GM12801 (cell line): Measurements from ENCODE around the gene ATP5F1A.

Experiments used
- TF ChIP-seq, protein P1 (sequence below): IDR thresholded peaks from one replicate; pipeline ENCODE4 v1.5.1; 2011; ENCODE audit warnings: control low read depth; ENCODE audit not compliant: insufficient read length; ENCODE audit errors: extremely low read depth

Gene ATP5F1A

DNA sequence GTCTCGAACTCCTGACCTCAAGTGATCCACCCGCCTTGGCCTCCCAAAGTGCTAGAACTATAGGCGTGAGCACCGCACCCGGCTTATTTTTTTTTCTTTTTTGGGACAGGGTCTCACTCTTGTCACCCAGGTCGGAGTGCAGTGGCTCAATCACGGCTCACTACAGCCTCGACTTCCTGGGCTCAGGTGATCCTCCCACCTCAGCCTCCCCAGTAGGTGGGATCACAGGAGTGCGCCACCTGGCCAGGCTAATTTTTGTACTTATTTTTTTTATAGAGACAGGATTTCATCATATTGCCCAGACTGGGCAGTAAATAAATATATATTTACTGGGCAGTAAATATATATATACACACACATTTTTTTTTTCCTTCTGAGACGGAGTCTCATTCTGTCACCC, 2.6 kb downstream of the ATP5F1A start:
- TF ChIP-seq, protein P1, sequence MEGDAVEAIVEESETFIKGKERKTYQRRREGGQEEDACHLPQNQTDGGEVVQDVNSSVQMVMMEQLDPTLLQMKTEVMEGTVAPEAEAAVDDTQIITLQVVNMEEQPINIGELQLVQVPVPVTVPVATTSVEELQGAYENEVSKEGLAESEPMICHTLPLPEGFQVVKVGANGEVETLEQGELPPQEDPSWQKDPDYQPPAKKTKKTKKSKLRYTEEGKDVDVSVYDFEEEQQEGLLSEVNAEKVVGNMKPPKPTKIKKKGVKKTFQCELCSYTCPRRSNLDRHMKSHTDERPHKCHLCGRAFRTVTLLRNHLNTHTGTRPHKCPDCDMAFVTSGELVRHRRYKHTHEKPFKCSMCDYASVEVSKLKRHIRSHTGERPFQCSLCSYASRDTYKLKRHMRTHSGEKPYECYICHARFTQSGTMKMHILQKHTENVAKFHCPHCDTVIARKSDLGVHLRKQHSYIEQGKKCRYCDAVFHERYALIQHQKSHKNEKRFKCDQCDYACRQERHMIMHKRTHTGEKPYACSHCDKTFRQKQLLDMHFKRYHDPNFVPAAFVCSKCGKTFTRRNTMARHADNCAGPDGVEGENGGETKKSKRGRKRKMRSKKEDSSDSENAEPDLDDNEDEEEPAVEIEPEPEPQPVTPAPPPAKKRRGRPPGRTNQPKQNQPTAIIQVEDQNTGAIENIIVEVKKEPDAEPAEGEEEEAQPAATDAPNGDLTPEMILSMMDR = no peak

DNA sequence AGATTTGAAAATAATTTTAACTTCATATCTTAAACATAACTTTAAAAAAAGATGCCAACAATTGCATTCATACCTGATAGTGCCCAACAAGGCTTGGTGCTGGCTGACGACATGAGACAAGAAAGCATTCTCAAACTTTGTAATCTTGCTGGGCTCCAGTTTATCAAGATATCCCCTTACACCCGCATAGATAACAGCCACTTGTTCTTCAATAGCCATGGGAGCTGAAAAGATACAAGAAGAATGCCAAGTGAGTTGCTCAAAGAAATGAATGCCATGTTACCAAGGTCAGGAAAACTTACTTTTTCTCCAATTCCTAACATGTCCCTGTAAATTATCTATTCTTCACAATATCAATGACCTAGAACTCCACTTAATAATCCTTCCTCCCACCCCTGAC, 13.7 kb downstream of the ATP5F1A start:
- TF ChIP-seq, protein P1 = no peak

DNA sequence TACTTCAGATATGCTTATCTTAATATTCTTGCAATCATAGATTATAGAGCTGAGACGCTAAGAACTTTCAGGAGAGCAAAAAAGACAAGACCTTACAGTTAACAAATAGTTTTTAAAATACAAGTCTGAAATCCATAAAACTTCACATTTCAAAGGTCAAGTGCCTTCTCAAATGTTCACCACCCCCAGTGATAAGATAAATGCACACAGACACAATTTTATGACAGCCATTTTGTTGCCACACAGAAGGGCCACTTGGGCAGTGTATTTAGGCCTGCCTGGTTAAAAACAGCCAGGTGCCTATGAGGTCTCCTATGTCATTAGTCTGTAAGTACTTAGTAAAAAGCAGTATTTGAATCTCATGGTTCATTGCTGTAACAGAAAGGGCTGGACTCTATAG, 17.9 kb downstream of the ATP5F1A start:
- TF ChIP-seq, protein P1 = no peak

DNA sequence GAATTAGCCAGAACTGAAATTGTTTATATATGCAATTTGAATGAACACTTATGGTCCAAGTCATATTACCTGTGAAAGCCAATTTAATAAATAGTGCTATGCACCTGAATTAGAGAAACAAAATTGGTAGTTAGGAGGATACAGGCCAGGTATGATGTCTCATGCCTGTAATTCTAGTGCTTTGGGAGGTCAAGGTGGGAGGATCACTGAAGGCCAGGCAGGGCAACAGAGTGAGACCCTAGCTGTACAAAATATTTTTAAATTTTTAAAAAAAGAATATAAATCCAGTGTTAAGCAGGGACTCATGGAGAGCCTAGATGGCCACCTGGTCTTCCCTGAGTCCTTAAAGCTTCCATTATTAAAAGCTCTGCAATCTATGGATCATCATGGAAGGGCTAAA, 18.8 kb downstream of the ATP5F1A start:
- TF ChIP-seq, protein P1 = no peak

DNA sequence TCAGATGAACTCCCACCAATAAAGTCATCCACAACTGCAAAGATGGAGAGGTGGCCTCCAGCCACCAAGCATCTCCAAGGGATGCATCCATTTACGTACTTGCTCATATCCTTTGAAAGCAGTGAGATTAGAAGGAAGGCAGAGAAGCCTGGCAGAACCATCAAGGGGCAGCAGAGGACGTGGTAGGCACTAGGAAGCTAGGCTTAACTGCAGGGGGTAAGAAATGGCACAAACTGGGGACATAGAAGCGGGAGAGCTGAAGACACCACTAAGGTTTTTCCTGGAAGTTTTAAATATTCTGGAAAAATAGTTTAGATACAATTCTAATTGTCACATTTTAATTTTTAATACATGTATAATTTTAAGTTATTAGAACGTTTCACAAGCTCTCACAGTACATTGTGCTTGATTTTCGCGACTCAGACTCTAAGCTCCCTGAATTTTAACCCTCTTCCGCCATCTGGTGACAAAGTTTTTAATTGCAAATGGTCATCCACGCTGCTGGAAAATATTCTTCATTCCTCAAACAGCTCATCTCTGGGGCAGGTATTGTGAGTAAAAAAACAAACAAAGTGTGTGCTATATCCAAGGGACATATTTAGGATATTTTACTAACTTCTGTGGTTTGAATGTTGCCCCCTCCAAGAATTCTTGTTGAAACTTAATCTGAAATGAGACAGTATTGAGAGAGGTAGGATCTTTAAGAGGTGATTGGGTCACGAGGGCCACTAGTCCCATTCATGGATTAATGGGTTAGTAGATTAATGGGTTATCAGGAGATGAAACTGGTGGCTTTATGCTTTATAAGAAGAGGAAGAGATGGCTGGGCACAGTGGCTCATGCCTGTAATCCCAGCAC, 24.4 kb downstream of the ATP5F1A start:
- TF ChIP-seq, protein P1 = no peak

DNA sequence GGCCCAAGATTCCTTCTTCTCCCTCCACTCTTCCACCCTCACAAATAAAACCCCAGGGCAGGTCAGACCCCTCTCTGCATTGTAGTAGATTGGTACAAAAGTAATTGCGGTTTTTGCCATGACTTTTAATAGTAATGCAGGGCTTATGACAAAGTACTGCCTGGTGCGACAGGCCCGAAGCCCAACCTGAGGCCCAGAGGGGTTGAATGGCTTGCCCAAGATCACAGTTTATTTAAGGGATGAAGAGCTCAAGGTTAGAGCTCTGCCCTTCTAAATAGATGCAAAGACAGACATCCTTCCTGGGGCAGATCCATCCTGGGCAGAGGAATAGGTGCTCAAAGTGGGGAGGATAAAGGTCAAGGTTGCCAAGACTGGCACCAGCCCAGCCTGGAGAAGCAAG, 25.1 kb downstream of the ATP5F1A start:
- TF ChIP-seq, protein P1 = no peak

DNA sequence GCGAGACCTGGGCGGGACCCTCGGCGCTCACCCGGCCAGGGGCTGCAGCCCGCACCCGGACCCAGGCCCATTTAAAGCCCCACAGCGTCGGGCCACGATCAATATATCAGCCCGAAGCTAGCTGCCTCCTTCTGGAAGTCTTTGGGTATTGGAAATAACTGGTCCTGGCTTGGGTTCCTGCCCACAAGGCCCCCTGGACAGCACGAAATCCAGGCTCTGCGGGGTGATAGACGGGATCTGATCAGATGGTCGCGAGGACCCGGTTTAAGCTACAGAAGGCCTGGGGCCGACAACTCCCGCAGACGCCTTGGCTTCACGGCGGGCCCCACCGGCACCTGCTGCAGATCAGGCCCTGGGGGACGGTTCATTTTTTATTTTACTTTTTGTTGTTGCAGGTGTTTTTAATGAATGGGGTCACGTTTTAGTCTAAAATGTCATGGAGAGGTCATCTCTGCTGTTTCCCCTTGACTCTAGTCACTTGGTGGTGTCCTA, 25.7 kb downstream of the ATP5F1A start:
- TF ChIP-seq, protein P1 = no peak
